ENCODE measurements around the gene CDC23. TPM values are rescaled to one million over a fixed set of nuclear protein-coding genes. Genes with fewer than 3 reads are reported as not detected.
"Not testable (repeated sequence)": the region's sequence is repeated elsewhere in the genome, so short reads cannot be mapped to it uniquely, and the experiment has no call there.

CDC23 gene
- total RNA-seq, 1 donor from 2014 or later, result 28.4 TPM

DNA sequence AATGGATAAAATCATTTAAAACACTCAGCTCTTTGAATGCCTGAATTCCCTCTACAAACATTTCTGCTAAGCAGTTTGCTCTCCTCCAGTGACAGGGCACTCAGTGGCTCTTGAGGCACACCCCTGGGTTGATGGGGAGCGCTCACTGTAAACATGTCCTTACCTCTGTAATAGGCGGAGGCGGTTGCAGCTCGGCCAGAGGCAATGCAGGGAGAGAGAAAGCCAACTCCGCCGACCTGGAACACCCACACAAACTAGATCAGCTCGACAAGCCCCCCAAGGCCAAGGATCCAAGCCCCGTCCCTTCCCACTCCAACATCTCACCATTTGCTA lies 329 bp downstream of the CDC23 start:
- DNase-seq (ENCODE audit: low read depth in 2 of 2), result peak in 1 of 2 donors; percentile 28

DNA sequence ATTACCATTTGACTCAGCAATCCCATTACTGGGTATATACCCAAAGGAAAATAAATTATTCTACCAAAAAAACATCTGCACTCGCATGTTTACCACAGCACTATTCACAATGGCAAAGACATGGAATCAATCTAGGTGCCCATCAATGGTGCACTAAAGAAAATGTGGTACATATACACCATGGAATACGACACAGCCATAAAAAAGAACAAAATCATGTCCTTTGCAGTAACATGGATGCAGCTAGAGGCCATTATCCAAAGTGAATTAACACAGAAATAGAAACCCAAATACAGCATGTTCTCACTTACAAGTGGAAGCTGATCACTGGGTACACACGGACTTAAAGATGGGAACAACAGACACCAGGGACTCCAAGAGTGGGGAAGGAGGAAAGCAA lies 2.1 kb downstream of the CDC23 start:
- DNase-seq (ENCODE audit: low read depth in 2 of 2), result no peak

DNA sequence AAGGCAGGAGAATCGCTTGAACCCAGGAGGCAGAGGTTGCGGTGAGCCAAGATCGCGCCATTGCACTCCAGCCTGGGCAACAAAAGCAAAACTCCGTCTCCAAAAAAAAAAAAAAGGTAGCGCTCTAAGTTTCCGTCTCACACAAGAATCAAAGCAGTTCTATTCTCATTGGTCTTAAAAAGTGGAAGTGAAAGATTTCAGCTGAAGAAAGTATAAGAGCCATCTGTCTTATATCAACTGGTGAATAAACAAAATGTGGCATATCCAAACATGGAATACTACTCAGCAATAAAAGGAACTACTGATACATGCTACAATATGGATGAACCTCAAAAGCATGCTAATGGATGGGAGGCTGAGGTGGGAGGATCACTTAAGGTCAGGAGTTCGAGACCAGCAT lies 19.3 kb downstream of the CDC23 start:
- not testable (repeated sequence) for DNase-seq (ENCODE audit: low read depth in 2 of 2)

DNA sequence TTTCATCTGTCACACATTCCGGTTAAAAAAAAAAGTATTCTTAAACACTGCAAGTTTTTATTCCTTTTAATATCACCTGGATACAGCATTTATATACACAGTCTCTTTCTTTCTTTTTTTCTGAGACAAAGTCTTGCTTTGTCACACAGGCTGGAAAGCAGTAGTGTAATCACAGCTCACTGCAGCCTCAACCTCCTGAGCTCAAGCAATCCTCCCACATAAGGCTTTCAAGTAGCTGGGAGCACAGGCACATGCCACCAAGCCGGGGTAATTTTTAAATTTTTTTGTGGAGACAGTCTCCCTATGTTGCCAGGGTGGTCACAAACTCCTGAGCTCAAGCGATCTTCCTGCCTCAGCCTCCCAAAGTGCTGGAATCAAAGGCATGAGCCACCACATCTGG lies 20.3 kb downstream of the CDC23 start:
- DNase-seq (ENCODE audit: low read depth in 2 of 2), result no peak

DNA sequence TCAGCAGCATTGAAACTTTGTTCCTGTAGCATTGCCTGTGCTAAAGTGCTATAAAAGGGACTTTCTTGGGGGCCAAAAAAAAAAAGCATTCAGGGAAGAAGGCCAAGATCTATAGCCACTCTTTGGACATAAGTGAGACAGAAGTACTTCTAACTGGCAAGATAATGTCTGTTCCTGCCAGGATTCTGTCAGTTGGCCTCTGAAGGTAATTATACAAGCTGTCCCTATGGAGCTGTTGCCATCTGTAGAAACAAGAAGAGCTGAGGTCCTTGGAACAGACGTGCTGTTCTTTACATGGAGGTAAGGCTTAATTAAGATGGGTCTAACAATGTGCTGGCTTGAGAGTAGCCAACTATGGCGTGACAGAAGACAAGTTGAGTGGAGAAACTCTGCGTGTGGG lies 24.5 kb downstream of the CDC23 start:
- no peak for DNase-seq (ENCODE audit: low read depth in 2 of 2)

DNA sequence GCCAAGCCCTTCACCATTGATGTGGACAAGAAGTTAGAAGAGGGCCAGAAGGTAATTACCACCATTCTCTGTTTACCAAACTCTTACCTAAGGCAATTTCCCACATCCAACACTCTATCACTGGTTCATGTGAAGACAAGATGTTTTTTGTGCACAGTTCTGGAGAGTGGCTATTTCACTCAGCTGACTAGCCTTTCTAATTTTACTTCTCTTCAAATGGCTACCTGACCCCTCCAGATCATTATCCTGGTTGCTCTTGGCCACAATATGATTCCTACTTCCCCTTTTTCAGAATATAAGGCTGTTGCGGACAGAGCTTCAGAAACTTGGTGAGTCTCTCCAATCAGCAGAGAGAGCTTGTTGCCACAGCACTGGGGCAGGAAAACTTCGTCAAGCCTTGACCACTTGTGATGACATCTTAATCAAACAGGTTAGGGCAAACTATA lies 27.1 kb downstream of the CDC23 start:
- peak in 1 of 2 donors; percentile 3 for DNase-seq (ENCODE audit: low read depth in 2 of 2)

DNA sequence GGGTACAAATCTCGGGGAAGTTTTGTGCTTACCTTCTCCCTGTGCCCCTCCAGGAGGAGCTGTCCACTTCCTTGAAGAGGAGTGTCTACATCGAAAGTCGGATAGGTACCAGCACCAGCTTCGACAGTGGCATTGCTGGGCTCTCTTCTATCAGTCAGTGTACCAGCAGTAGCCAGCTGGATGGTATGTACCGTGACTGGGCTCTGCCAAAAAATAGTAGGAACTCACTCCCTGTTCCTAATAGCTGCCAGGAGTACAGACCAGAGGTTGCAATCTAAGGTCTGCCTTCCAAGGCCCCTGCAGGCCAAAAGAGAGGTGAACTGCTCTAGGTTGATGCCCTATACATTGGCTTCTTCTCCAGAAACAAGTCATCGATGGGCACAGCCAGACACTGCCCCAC lies 30.3 kb downstream of the CDC23 start:
- no peak for DNase-seq (ENCODE audit: low read depth in 2 of 2)

DNA sequence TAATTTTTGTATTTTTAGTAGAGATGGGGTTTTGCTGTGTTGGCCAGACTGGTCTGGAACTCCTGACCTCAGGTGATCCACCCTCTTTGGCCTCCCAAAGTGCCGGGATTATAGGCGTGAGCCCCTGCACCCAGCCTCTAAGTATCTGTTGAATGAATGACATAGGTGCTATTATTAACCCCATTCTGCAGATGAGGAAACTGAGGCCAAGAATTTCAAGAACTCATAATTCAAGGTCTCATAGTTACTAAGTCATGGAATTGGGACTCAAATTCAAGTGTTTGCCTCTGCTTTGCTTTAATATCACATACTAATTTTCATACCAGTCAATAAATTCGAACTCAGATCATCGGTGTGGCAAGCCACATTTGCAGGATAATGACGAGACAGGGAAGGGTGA lies 32.3 kb downstream of the CDC23 start:
- no peak for DNase-seq (ENCODE audit: low read depth in 2 of 2)

DNA sequence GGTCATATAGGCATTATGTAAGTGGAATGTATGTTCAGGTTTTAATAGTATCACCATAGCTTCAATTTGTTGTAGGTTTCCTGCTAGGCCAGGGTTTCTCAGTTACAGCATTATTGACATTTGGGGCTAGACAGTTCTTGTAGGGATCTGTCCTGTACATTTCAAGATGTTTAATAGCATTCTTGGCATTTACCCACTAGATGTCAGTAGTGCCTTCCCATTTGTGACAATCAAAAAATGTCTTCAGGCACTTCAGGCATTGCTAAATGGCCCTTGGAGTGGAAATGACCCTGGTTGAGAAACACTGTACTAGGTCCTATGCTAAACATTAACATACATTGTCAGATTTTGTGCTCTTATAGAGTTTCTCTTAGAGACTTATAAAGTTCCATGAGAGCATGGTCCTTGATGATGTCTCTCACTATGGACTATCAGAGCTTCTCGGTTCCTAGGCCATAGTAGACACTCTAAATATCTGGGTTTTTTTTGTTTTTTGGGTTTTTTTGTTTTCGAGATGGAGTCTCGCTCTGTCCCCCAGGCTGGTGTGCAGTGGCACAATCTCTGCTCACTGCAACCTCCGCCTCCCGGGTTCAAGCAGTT lies 32.8 kb downstream of the CDC23 start:
- peak; percentile 65 to 76 for DNase-seq (ENCODE audit: low read depth in 2 of 2)

DNA sequence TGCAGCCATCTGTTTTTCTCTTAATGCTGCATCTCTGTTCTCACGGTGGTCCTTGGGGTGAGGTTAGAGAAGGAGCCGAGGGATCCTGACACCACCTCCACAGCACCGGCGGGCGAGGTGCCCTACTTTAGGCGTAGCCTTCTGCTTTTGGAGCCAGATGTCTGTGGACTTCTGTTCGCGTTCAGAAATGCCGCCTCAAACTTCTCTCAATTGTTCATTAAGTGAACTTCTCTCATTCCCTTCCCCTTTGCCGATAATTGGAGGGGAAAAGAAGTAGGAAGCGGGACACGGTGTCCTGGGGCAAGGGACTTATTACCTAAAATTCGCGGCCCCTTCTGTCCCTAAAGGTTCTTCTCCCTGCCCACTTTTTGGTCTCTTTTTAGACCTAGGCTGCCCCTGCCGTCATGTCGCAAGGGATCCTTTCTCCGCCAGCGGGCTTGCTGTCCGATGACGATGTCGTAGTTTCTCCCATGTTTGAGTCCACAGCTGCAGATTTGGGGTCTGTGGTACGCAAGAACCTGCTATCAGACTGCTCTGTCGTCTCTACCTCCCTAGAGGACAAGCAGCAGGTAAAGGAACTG lies 33.8 kb downstream of the CDC23 start:
- DNase-seq (ENCODE audit: low read depth in 2 of 2), result no peak

DNA sequence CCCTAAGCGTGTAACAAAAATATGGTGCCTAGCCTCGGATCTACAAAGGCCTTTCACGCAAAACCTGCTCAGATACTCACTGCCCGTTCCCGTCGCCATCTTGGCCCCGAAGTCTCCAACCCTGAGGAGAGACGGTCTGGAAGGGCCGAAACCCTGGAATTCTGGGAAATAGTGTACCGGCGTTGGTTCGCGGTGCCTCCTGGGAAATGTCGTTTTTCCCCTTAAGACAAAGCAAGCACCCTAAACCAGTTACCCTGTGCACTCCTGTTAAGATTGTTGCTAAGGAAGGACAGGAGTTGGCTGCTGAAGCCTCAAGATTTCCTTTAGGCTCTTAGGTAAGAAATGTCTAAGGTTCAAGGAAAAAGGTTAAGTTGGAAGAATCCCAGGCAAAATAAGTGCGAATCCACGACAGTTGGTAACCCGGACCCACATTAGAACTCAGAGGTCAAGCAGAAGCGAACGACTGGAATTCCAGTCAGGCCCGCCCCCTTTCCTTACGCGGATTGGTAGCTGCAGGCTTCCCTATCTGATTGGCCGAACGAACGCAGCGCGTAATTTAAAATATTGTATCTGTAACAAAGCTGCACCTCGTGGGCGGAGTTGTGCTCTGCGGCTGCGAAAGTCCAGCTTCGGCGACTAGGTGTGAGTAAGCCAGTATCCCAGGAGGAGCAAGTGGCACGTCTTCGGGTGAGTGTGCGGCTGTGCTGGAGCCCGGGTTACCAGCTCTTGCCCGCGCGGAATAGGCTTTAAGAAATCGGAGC lies 34.4 kb downstream of the CDC23 start, which contains the start of the genes BRD8 and KIF20A:
BRD8 (minus strand) TSS at position 115 of the 761 bp plus-strand sequence; CDS start at position 99, 16 bp downstream.
KIF20A (plus strand) TSS at position 597 of the 761 bp plus-strand sequence. CDS start 569 bp downstream, outside the sequence.
- DNase-seq (ENCODE audit: low read depth in 2 of 2), result peak; percentile 97

DNA sequence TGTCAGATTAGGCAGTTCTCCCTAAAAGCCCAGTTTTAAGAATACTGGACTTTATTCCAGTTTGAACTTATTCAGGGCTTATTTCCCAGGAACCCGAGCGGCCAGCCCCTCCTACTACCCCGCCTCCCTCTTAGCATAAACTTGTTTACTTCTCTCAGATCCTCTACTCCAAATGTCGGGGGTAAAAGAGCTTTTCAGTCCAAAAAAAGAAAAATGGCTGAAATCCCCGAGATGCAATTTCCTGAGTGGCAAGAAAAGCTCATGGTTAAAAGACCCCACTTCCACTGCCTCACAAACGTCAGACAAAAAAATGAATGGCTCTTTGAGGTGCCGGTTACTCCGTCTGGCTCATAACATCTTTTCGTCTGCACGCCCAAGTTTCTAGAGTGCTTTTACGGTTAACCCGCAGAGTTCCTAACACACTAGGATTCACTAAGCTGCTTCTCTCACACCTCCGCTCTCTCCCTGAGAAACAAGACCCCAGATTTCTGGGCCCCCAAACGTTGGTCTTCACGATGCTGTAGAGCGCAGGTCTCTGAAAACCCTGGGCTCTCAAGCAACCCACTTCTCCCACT lies 35.1 kb downstream of the CDC23 start:
- peak; percentile 39 to 45 for DNase-seq (ENCODE audit: low read depth in 2 of 2)

DNA sequence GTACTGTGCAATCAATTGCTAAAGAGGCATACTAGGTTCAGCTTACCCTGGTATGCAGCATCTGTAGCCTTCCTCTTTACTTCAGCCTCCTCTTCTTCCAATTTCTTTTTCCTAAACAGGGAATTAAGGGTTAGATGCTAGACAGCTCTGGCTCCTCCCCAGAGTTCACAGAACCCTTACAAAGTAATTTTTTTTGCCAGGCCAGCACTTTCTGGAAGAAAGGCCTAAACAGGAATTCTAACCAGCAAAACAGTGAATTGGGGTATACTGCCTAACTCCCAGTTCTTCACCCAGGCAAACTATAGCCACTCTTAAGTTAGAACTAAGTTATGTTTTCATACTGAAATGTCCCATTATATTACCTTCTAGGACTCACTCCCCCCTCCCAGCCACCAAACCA lies 42.8 kb downstream of the CDC23 start:
- no peak for DNase-seq (ENCODE audit: low read depth in 2 of 2)

DNA sequence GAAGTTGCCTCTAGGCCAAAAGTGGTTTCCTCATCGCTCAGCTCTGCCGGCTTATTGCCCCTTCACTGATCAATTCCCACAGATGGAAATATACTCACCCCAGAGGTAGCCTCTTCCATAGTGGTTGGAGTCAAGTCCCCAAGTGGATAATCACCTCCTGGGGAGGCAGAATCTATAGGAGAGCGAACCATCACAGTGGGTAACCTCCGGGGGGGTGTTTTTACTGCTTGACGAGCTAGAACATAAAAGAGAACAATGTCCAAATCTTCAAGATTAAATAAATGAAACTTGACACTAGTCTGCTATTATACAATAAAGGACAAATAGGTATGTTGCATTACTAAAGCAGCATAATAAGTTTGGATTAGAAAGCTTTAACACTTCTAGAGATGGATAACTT lies 44.0 kb downstream of the CDC23 start:
- DNase-seq (ENCODE audit: low read depth in 2 of 2), result no peak

DNA sequence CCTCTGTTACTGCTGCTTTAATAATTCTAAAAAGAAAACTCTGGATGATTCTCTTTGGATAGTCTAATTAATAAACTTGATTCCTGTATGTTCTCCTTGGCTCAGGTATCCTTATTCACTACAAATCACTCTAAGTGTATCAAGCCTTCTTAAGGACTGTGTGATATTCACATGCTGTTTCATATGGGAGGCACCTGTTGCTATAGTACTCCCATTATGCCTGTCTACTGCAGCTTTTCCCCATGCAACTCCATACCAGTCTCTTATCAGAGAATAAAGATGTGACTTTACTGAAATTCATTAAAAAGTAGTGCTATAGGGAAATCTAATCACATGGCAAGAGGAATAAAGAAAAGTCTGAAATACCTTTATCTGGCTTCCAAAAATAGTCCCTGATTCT lies 49.4 kb downstream of the CDC23 start:
- DNase-seq (ENCODE audit: low read depth in 2 of 2), result no peak

DNA sequence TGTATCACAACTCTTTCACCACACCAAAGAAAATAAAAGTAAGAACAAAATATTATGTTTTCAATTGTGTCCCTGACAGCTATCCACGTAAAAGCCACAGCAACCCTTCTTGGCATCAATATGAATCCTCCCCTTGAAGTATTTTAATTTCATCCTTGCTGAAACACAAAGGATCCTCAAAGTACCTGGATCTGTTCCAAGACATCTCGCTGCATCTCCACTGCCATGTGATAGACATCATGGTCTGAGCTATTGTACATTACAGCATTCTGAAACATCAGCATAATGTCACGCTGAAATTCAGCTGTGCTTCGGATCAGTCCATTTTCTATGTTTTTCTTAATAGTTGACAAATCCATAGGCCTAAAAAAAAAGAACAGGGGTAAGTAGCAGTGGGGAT lies 52.4 kb downstream of the CDC23 start:
- no peak for DNase-seq (ENCODE audit: low read depth in 2 of 2)

DNA sequence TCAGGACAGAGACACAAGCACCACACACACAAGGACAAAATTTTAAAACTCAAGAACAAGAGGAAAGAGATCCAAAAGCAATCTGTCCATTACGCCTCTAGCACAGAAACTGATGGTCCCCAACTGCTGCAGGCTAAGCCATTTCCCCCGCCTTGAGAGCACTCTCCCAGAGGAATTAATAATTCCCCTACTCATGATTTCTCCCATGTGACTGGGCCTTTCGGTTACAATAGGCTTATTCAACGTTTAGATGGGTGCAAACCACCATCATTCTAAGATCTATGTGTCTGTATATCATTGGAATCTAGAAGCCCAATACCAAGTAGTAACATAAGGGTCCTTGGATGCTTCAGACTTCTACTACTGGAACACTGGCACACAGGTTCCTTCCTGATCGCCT lies 53.5 kb downstream of the CDC23 start:
- no peak for DNase-seq (ENCODE audit: low read depth in 2 of 2)

DNA sequence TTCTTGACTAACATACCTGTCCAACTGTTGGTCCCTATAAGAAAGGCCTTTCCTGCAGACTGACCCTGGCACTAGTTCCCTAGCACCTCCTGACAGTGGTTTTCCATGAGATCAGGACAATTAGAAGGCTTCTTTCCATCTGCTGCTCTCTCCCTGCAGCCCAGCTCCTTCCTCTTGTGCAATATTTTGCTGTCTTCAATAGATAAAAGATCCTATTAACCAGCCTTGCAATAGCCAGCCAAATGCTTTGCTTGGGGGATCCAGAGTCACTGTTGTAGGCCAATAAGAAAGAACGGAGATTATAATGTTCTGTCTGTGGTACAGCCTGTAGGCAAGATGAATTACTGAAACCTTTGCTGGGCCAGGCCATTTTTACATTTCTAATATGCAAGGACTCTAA lies 55.5 kb downstream of the CDC23 start:
- DNase-seq (ENCODE audit: low read depth in 2 of 2), result no peak

DNA sequence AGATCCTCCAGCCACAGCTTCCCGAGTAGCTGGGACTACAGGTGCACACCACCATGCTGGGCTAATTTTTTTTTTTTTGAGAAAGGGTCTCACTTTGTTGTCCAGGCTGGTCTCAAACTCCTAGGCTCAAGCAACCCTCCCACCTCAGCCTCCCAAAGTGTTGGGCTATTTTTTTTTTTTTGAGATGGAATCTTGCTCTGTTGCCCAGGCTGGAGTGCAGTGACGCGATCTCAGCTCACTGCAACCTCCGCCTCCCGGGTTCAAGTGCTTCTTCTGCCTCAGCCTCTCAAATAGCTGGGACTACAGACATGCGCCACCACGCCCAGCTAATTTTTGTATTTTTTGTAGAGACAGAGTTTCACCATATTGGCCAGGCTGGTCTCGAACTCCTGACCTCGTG lies 57.1 kb downstream of the CDC23 start:
- not testable (repeated sequence) for DNase-seq (ENCODE audit: low read depth in 2 of 2)

DNA sequence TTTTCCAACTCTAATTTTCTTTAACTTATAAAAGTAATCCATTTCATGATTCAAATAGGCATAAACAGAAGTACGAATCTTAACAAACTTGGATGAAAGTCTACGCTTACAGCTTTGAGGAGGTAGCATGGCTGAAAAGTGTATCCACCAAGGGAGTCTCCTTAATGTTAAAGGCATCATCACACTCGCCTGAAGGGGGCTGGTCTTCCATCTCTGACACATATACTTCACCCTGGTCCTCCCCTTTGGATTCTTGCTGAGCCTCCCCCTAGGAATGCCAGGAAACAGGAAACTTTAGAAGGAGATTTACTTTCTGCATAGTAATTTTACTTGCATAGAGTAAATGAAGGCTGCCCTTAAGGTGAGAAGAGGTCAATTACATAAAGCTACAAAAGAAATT lies 63.6 kb downstream of the CDC23 start:
- DNase-seq (ENCODE audit: low read depth in 2 of 2), result peak in 1 of 2 donors; percentile 44

DNA sequence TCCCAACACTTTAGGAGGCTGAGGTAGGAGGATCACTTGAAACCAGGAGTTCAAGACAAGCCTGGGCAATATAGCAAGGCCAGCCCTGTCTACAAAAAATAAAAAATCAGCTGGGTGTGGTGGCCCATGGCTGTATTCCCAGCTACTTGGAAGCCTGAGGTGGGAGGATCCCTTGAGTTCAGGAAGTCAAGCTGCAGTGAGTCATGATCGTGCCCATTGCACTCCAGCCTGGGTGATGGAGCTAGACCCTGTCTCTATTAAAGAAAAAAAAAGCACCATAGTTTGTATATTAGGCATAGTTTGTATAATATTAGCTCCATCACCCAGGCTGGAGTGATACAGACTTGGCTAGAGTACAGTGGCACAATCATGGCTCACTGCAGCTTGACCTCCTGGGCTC lies 64.3 kb downstream of the CDC23 start:
- DNase-seq (ENCODE audit: low read depth in 2 of 2), result peak; percentile 37 to 89

DNA sequence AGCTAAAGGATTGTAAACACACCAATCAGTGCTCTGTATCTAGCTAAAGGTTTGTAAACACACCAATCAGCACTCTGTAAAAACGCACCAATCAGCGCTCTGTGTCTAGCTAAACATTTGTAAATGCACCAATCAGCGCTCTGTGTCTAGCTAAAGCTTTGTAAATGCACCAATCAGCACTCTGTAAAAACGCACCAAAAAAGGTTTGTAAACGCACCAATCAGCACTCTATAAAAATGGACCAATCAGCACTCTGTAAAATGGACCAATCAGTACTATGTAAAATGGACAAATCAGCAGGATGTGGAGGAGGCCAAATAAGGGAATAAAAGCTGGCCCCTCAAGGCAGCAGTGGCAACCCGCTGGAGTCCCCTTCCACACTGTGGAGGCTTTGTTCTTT lies 69.5 kb downstream of the CDC23 start:
- not testable (repeated sequence) for DNase-seq (ENCODE audit: low read depth in 2 of 2)

Measured in lung microvascular endothelial cell (primary cell).